ENCODE data around the gene NACC2.

GRCh38 chr9:135987838-135988404 lies 107.2 kb downstream of the NACC2 start:
- TF ChIP-seq CTCF (IDR thresholded peaks at IDR 0.05 in 4 of 5, conservative IDR thresholded peaks at IDR 0.05 in 1 of 5) (no peak), POLR2A (IDR thresholded peaks at IDR 0.05) (no peak)

Measured in gastrocnemius medialis (tissue), 4 donors.